ENCODE data around the gene CNDP1.

GRCh38 chr18:74532511-74533025, 1.7 kb upstream of the CNDP1 start:
- TF ChIP-seq, protein P1, sequence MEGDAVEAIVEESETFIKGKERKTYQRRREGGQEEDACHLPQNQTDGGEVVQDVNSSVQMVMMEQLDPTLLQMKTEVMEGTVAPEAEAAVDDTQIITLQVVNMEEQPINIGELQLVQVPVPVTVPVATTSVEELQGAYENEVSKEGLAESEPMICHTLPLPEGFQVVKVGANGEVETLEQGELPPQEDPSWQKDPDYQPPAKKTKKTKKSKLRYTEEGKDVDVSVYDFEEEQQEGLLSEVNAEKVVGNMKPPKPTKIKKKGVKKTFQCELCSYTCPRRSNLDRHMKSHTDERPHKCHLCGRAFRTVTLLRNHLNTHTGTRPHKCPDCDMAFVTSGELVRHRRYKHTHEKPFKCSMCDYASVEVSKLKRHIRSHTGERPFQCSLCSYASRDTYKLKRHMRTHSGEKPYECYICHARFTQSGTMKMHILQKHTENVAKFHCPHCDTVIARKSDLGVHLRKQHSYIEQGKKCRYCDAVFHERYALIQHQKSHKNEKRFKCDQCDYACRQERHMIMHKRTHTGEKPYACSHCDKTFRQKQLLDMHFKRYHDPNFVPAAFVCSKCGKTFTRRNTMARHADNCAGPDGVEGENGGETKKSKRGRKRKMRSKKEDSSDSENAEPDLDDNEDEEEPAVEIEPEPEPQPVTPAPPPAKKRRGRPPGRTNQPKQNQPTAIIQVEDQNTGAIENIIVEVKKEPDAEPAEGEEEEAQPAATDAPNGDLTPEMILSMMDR (IDR thresholded peaks at IDR 0.05): no peak
- no peak for TF ChIP-seq EZH2 (IDR thresholded peaks at IDR 0.05; ENCODE audit: borderline replicate concordance, insufficient read depth, low read depth, low read length, poor library complexity, severe bottlenecking)

Data from B cell (primary cell).